ENCODE results near the gene SNAP25. TPM values are rescaled to one million over a fixed set of nuclear protein-coding genes. Genes with fewer than 3 reads are reported as not detected.

Gene SNAP25
- total RNA-seq, 1 donor from 2014 or later, result 0.60 TPM

DNA sequence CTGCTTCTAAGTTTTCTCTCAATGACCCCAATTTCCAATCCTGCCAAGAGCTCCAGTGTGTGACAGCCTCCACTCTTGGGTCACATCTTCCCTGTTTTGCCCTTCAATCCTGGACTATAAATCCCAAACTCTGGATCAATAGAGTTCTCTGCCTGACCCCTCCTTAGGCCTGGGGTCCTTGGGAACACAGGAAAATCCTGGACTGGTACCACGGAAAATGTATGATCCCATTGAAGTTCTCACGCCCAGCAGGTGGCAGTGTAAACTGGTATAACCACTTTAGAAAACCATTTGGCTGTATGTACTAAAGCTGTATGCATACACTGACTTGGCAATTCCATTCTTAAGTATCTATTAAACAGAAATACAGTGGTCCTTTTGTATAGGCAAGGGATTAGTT lies 98.0 kb downstream of the SNAP25 start:
- Mint-ChIP-seq H3K4me1 (ENCODE audit: low read depth) (peaks cover 38% of the 10 kb centered on the region), H3K4me3 (ENCODE audit: unreplicated experiment) (no peak overlapping the region), H3K9me3 (ENCODE audit: low read depth) (peaks cover 3% of the 10 kb centered on the region), H3K36me3 (ENCODE audit: low read depth) (no peaks in the 10 kb centered on the region), H3K27me3 (ENCODE audit: low read depth) (no peaks in the 10 kb centered on the region), H3K27ac (ENCODE audit: unreplicated experiment) (no peak overlapping the region)
- TF ChIP-seq, protein P1, sequence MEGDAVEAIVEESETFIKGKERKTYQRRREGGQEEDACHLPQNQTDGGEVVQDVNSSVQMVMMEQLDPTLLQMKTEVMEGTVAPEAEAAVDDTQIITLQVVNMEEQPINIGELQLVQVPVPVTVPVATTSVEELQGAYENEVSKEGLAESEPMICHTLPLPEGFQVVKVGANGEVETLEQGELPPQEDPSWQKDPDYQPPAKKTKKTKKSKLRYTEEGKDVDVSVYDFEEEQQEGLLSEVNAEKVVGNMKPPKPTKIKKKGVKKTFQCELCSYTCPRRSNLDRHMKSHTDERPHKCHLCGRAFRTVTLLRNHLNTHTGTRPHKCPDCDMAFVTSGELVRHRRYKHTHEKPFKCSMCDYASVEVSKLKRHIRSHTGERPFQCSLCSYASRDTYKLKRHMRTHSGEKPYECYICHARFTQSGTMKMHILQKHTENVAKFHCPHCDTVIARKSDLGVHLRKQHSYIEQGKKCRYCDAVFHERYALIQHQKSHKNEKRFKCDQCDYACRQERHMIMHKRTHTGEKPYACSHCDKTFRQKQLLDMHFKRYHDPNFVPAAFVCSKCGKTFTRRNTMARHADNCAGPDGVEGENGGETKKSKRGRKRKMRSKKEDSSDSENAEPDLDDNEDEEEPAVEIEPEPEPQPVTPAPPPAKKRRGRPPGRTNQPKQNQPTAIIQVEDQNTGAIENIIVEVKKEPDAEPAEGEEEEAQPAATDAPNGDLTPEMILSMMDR (IDR thresholded peaks at IDR 0.05), result peak; percentile 58
- no peak for DNase-seq (ENCODE audit: low spot score)

DNA sequence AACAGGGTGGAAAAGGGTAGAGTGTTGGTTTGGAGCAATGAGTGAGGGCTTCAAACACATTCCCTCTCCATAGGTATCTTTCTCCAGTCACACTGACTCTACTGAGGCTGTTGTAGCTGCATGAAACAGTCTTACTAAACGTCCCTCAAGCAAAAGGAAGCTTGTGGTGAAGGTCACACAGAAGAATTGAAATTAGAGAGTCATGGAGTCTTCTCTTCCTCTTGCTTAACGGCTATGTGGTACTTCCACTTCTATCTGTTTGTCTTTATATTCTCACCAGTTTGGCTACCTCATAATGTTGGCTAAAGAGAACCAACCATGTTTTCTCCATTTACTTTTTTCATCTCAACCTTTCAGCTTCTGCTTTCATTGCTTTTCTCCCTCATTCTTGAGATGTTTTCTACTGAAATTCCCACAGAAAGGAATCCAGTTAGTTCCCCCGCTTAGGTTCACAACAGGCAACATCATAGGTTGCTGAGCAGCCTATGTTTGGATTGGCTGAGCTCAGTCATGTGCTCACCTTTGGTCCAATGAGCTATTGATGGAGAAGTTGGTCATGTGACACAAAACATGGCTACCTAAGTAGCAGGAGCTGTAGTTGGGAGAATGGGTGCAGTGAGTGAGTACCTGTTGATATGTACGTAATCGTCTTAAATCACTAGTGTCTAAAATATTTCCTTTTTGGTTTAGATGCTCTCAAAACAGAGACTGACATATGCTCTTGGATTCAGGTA lies 99.8 kb downstream of the SNAP25 start:
- H3K27ac Mint-ChIP-seq (ENCODE audit: unreplicated experiment), result no peak overlapping the region
- H3K4me1 Mint-ChIP-seq (ENCODE audit: low read depth), result peaks cover 37% of the 10 kb centered on the region
- no peak overlapping the region for H3K4me3 Mint-ChIP-seq (ENCODE audit: unreplicated experiment)
- peaks cover under 1% of the 10 kb centered on the region for H3K27me3 Mint-ChIP-seq (ENCODE audit: low read depth)
- TF ChIP-seq, protein P1 (IDR thresholded peaks at IDR 0.05), result no peak
- no peaks in the 10 kb centered on the region for H3K36me3 Mint-ChIP-seq (ENCODE audit: low read depth)
- no peak for DNase-seq (ENCODE audit: low spot score)
- H3K9me3 Mint-ChIP-seq (ENCODE audit: low read depth), result peaks cover 3% of the 10 kb centered on the region

DNA sequence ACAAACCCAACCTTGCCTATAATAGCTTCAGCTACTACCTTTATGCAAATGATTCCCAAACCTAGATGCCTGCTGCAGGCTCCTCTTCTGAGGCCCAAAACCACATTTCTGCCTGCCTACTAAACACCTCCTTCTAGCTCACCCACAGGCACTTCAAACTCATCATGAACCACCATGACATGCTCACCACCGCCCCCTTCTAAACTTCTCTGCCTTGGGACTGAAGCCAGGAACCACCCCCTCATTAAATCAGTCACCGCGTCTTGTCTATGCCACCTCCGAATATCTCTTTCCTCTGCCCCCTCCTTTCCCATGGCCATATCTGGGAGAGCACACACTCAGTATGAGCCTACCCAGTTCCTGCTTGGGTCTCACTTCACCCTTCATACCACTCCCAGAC lies 101.2 kb downstream of the SNAP25 start:
- no peak overlapping the region for H3K4me3 Mint-ChIP-seq (ENCODE audit: unreplicated experiment)
- peaks cover 3% of the 10 kb centered on the region for H3K9me3 Mint-ChIP-seq (ENCODE audit: low read depth)
- H3K27ac Mint-ChIP-seq (ENCODE audit: unreplicated experiment), result no peak overlapping the region
- TF ChIP-seq, protein P1 (IDR thresholded peaks at IDR 0.05), result no peak
- peaks cover 23% of the 10 kb centered on the region for H3K4me1 Mint-ChIP-seq (ENCODE audit: low read depth)
- no peak for DNase-seq (ENCODE audit: low spot score)
- H3K27me3 Mint-ChIP-seq (ENCODE audit: low read depth), result peaks cover 9% of the 10 kb centered on the region
- H3K36me3 Mint-ChIP-seq (ENCODE audit: low read depth), result no peaks in the 10 kb centered on the region

DNA sequence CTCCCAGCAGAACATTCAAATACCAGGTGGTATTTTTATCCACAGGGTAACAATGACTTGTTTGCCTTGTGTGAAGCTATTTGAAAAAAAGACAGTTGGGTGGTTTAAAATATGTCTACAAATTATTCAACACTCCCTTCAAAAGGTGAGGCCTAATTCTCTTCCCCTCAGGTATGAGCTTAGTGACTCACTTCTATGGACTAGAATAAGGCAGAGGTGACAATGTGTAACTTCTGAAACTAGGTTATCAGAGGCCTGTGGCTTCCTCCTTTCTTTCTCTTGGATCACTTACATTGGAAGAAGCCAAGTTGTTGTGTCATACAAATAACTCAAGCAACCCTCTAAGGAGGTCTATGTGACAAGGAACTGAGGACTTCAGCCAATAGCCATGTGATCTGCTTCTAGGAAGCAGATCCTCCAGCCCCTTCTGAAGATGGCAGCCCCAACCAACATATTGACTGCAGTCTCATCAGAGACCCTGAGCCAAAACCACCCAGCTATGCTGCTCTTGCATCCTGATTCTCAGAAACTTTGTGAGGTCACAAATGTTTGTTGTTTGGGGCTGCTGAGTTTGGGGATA lies 102.6 kb downstream of the SNAP25 start:
- Mint-ChIP-seq H3K9me3 (ENCODE audit: low read depth) (peaks cover 3% of the 10 kb centered on the region), H3K4me3 (ENCODE audit: unreplicated experiment) (no peak overlapping the region), H3K27ac (ENCODE audit: unreplicated experiment) (no peak overlapping the region), H3K27me3 (ENCODE audit: low read depth) (peaks cover 12% of the 10 kb centered on the region), H3K36me3 (ENCODE audit: low read depth) (no peaks in the 10 kb centered on the region), H3K4me1 (ENCODE audit: low read depth) (peaks cover 17% of the 10 kb centered on the region)
- no peak for DNase-seq (ENCODE audit: low spot score)
- TF ChIP-seq, protein P1 (IDR thresholded peaks at IDR 0.05), result no peak

DNA sequence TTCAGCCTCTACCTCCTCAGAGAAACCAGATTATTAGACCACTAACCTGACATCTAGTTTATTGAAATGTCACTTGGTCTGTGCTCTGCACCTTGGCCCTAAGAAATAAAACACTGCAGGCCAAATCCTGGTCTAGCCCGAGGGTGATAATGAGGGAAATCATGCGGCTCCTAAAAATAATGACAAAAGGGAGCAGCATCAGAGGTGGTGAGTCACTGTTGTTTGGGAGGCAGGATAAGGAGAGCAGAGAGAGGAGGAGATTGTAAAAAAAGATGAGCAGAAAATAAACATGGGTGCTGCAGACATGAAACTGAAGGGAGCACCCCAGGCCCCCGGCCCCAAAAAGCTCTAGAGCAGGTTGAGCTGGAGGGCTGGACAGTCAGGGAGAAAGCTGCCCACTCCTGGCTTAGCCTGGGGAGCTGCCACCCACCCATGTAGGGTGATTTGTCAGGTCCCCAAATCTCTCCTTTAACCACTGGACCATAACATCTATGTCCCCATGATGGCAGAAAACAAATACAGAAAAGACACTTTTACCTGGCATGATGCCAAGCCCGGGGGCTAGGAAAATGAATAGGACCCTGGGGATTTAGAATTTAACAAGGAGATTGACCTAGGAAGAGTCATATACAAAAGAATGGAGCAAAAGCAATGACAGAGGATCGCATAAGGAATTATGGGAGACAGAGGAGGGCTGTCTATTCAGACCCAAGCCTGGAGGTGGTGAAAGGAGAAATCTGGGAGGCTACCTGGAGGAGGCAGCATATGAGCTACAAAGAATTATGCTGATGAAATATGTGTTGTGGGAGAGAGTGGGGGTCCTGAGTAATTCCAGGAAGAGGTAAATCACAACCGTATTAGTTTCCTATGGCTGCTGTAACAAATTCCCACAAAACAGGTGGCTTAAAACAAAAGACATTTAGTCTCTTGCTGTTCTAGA lies 103.7 kb downstream of the SNAP25 start:
- H3K36me3 Mint-ChIP-seq (ENCODE audit: low read depth), result no peaks in the 10 kb centered on the region
- DNase-seq (ENCODE audit: low spot score), result no peak
- H3K9me3 Mint-ChIP-seq (ENCODE audit: low read depth), result no peaks in the 10 kb centered on the region
- H3K4me3 Mint-ChIP-seq (ENCODE audit: unreplicated experiment), result no peak overlapping the region
- no peak overlapping the region for H3K27ac Mint-ChIP-seq (ENCODE audit: unreplicated experiment)
- H3K4me1 Mint-ChIP-seq (ENCODE audit: low read depth), result peaks cover 20% of the 10 kb centered on the region
- TF ChIP-seq, protein P1 (IDR thresholded peaks at IDR 0.05), result no peak
- peaks cover 12% of the 10 kb centered on the region for H3K27me3 Mint-ChIP-seq (ENCODE audit: low read depth)
